ENCODE data around the gene GRAMD1C. TPM values are rescaled to one million over a fixed set of nuclear protein-coding genes. Genes with fewer than 3 reads are reported as not detected.

Gene GRAMD1C
- total RNA-seq, 2 donors from 2014 or later, result 2.0 to 2.1 TPM

GRCh38 chr3:113912552-113913236, 74.1 kb downstream of the GRAMD1C start:
- ATAC-seq, result peak; percentile 61 to 83
- intact Hi-C loops (cut with DNase I), result no loop called here

GRCh38 chr3:113914646-113915045, 76.1 kb downstream of the GRAMD1C start:
- intact Hi-C loops (cut with DNase I), result no loop called here
- no peak for ATAC-seq
- no peak for DNase-seq

More at GRCh38 chr3:113912552-113913236, 74.1 kb downstream of the GRAMD1C start:
- no peak for DNase-seq

- ATAC-seq, result no peak
- intact Hi-C loops (cut with DNase I), result no loop called here
- no peak for DNase-seq
Measured at GRCh38 chr3:113927556-113927955, 89.0 kb downstream of the GRAMD1C start.

GRCh38 chr3:113946831-113947230, 108.2 kb downstream of the GRAMD1C start:
- DNase-seq, result no peak
- intact Hi-C loops (cut with DNase I), result no loop called here
- ATAC-seq, result no peak

GRCh38 chr3:113947372-113948014, 108.9 kb downstream of the GRAMD1C start, which contains the start of gene ZDHHC23:
TSS of gene ZDHHC23 (plus strand) at chr3:113948013. CDS start at chr3:113948803, 790 bp downstream.
- DNase-seq (peak; percentile 82), ATAC-seq (peak; percentile 91 to 97)
- intact Hi-C loops (cut with DNase I), result no loop called here

GRCh38 chr3:113948015-113948917, 109.7 kb downstream of the GRAMD1C start:
- peak; percentile 32 to 55 for ATAC-seq
- intact Hi-C loops (cut with DNase I), result no loop called here
- peak; percentile 34 for DNase-seq

GRCh38 chr3:113952921-113953320, 114.3 kb downstream of the GRAMD1C start:
- ATAC-seq (no peak), DNase-seq (no peak)
- intact Hi-C loops (cut with DNase I), result no loop called here

- no peak for ATAC-seq
- intact Hi-C loops (cut with DNase I), result no loop called here
- no peak for DNase-seq
Measured at GRCh38 chr3:113953677-113954076, 115.1 kb downstream of the GRAMD1C start.

GRCh38 chr3:113954091-113954685, 115.6 kb downstream of the GRAMD1C start:
- intact Hi-C loops (cut with DNase I), result no loop called here
- ATAC-seq (no peak), DNase-seq (no peak)

GRCh38 chr3:113963879-113964278, 125.3 kb downstream of the GRAMD1C start:
- no peak for ATAC-seq
- intact Hi-C loops (cut with DNase I), result no loop called here
- no peak for DNase-seq

GRCh38 chr3:113966172-113966571, 127.6 kb downstream of the GRAMD1C start:
- ATAC-seq (no peak), DNase-seq (no peak)
- intact Hi-C loops (cut with DNase I), result no loop called here

GRCh38 chr3:113968986-113969385, 130.4 kb downstream of the GRAMD1C start:
- ATAC-seq, result peak; percentile 59 to 80
- no peak for DNase-seq
- intact Hi-C loops (cut with DNase I), result no loop called here

GRCh38 chr3:113977822-113978221, 139.2 kb downstream of the GRAMD1C start:
- intact Hi-C loops (cut with DNase I), result no loop called here
- DNase-seq (no peak), ATAC-seq (no peak)

GRCh38 chr3:113979916-113980315, 141.3 kb downstream of the GRAMD1C start:
- intact Hi-C loops (cut with DNase I), result no loop called here
- no peak for DNase-seq
- ATAC-seq, result no peak

- DNase-seq (no peak), ATAC-seq (no peak)
- intact Hi-C loops (cut with DNase I), result no loop called here
Measured at GRCh38 chr3:113981803-113982202, 143.2 kb downstream of the GRAMD1C start.

GRCh38 chr3:113983544-113983943, 145.0 kb downstream of the GRAMD1C start:
- intact Hi-C loops (cut with DNase I), result no loop called here
- no peak for ATAC-seq
- no peak for DNase-seq

GRCh38 chr3:113985541-113985940, 147.0 kb downstream of the GRAMD1C start:
- intact Hi-C loops (cut with DNase I), result no loop called here
- DNase-seq (no peak), ATAC-seq (no peak)

Data from left cardiac atrium (tissue), 4 donors.